Fibroblast of skin of scalp (primary cell): ENCODE data around the gene MORF4L1.
"Not testable (repeated sequence)": the region's sequence is repeated elsewhere in the genome, so short reads cannot be mapped to it uniquely, and the experiment has no call there.

Experiments used
- DNase-seq: peaks from one replicate; pipeline ENCODE4 v3.0.0-alpha.2; 2013

The MORF4L1 gene

DNA sequence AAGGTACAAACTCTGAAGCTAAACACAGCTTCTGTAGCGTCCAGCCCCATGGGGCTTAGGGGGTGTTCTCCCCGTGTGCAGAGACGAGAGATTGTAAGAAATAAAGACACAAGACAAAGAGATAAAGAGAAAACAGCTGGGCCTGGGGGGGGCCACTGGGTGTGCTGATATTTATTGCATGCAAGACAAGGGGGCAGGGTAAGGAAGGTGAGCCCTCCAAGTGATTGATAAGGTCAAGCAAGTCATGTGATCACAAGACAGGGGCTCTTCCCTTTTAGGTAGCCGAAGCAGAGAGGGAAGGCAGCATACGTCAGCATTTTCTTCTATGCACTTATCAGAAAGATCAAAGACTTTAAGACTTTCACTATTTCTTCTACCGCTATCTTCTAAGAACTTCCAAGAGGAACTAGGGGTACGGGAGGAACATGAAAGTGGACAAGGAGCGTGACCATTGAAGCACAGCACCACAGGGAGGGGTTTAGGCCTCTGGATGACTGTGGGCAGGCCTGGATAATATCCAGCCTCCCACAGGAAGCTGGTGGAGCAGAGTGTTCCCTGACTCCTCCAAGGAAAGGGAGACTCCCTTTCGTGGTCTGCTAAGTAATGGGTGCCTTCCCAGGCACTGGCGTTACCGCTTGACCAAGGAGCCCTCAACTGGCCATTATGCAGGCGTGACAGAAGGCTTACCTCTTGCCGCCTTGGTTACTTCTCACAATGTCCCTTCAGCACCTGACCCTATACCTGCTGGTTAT, 29.8 kb downstream of the MORF4L1 start:
- not testable (repeated sequence) for DNase-seq

DNA sequence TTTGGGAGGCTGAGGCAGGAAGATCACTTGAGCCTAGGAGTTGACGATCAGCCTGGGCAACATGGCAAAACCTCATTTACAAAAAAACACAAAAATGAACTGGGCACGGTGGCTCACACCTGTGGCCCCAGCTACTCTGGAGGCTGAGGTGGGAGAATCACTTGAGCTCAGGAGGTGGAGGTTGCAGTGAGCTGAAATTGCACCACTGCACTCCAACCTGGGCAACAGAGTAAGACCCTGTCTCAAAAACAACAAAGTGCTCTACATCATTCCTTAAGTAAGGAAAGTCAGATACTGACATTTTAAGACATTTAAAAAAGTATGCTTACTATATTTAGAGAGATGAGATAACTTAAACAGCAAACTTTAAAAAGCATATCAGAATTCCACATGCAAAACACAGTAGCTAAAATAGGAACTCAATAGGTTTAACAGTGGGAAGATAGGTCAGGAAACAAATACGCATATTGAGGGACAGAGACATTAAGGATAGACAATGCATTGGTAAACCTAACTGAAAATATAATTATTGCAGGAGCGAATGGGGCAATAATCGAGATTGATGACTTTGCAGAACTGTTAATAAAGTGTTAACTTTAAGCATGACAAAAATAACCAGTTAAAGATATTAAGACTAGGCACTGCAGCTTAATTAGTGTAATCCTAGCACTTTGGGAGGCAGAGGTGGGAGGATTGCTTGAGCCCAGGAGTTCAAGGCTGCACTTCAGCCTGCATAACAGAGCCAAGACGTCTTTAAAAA, 32.1 kb downstream of the MORF4L1 start:
- no peak for DNase-seq

DNA sequence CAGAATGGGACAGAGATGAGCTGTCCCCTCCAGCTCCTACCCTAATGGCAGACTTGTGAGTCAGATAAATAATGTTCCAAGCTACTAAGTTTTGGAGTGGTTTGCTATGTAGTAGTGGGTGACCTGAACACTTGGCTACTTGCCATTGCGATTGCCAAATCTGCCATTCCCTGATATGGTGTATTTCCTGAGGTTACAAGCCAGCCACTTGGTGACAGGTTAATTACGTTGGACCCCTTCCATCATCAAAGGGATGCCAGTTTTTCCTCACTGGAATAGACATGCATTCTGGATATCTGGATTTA, 33.6 kb downstream of the MORF4L1 start:
- peak; percentile 86 for DNase-seq

DNA sequence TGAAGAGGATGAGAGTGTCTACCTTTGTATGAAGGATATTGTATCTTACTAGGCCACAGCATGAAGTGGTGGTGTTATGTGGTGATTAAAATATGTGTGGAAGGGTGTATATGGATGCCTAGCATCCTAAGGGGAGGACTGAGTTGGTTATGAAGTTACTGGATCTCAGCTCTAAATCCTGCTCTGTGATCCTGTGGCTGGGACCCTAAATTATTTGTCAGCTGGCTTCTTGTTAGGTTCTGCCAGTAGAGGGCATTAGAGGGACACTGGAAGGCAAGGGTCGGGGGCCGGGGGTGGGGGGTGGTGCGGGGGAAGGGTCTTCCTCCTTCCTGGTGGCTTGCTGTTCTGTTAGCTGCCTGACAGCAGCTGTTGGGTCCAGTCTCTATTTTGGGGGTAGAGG, 34.9 kb downstream of the MORF4L1 start:
- peak; percentile 22 for DNase-seq

DNA sequence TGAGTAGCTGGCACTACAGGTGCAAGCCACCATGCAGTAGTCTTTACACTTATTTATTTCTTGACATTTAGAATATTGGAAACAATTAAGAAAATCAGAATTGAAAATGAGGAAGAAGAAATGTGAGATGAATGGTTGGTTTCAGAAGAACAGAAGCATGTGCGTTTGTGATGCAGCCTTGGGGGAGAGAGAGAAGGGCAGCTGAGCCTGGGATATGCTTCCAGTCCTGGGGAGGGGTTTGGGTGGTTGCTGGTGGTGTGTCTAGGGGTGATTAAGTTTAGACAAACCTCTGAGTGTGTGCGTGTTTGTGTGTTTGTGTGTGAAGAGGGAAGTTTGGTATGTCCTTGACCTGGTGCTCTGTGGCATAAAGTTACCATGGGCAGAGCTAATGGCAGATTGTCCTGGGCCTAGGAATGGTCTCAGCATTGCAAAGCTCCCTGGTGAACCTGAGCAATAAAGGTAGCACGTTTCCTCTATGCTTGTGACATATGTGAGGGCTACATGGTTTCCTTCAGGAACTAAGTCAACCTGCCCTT, 36.5 kb downstream of the MORF4L1 start:
- DNase-seq = no peak

DNA sequence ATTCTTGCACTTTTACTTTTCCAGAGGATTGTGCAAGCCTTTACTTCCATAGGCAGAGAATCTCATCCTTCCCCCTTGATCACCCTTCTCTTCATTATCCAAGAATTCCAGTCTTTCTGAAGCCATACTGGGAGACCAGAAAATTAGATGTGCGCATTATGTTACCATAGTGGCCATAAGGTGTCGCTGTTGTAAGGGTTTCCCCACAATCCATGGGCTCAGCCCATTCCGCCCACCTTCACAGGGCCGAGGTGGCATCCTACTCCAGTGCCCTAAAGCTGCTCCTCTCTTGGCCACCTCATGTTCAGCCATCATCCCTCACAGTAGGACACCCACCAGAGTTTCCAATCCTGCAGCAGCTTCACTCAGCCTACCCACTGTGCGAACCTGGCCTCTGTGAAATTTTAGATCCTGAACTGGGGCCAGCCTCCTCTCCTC, 37.1 kb downstream of the MORF4L1 start:
- DNase-seq = peak; percentile 42

DNA sequence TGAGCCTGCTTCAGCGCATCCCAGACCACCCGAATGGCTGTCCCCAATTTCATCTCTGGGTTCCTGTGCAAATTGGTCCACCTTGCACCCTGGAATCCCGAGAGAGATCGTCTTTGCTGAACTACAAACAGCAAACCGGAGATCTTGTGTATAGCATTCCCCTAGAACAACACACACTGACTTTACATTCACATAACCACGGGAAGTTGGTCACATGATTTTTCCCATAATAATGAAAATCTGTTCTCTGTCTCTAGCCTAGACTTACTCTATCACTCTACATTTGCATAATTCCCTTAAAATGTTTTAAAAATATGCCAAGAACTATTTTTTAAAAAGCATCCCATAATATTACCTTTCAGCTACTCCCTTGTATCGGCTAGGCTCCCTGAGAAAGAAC, 37.6 kb downstream of the MORF4L1 start:
- DNase-seq = no peak

DNA sequence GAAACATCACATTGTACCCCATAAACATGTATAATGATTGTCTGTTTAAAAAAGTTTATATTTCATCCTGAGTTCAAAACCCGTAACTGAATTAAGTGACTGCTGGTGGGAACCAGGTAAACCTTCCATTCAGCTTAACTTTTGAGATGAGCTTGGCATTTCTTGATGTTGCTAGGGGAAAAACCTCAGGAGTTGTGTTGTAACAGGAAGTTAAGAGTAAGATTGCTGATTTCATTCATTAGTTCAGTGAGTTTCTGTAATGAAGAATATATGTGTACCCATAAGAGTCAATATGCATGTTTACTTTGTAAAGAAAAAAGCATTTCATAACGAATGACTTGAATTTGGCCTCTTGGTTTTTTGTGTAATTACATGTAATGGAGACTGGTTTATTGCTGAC, 39.6 kb downstream of the MORF4L1 start:
- no peak for DNase-seq

DNA sequence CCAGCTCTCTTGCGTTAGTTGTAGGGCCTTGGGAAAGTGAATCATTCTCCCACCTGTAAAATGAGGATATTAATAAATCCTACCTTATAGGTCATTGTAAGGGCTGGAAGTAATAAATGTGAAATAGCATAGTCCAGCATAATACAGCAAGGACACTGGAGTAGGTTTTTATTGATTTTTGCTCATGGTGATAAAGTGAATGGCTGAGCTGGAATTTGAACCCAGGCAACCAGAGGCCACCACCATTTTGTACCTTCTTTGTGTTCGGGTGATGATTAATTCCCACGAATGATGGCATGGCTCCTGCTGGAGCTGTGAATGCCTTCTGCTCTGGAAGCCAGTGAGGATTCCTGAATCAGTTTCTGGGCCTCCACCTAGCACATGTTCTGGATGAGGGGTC, 40.3 kb downstream of the MORF4L1 start:
- no peak for DNase-seq

DNA sequence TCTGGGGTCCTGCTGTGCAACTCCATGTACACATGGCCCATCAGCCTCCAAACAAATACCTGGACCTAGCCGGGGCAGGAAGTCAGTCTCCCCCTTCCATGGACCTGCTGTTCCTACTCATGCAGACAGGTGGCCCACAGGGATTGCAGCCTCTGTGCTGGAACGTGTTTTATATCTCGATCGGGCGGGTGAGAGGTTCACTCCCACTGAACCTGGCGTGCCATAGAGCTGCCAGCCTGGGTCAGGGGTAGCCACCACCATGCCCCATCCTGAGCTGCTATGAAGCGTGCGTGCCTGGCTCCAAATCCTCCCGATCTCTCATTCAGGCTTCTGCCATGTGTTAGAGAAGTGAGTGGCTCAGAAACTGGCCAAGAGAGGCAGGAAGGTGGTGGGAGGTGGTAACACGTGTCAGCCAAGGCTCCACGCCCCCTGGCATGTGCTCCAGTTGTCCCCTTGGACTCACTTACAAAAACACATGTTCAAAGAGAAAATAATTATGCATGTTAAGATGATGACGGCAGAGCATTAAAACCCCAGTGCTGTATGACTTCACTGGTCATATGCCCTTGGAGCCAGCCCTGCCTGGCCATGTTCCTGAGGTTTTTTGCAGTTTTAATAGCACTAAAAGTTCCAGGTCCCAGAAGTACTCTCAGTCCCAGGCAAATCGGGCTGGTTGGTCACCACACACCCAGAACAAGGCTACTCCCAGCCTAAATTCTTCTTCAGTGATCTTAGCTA, 41.5 kb downstream of the MORF4L1 start:
- DNase-seq = no peak

DNA sequence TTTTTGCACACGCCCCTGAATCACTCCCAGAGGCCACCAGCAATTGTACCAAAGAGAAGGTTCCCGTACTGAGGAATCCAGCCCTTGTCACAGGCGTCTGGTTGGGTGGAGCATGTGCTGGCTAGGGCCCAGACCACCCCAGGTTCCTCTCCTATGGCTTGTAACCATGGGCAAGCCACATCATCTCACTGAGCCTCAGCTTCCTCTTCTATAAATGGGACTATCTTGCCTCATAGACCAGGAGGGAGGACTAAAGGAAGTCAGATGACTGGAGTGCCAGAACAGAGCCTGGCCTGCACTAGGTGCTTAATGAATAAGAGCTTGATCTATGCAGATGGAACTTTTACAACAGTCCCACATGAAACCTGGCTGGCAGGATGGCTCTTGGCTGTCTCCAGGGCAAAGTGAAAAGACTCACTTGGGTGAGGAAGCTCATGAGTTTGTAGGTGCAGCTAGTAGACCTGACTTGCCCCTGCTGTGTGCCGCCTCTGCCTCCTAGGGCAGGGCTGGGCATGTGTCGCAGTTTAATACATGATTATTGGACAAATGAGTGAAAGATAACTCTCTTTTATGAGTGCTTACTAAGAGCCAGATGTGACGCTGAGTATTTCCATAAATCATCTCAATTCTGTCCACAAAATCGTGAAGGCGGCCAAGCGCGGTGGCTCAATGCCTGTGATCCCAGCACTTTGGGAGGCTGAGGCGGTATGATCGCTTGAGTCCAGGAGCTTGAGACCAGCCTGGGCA, 42.8 kb downstream of the MORF4L1 start:
- peak; percentile 43 for DNase-seq

DNA sequence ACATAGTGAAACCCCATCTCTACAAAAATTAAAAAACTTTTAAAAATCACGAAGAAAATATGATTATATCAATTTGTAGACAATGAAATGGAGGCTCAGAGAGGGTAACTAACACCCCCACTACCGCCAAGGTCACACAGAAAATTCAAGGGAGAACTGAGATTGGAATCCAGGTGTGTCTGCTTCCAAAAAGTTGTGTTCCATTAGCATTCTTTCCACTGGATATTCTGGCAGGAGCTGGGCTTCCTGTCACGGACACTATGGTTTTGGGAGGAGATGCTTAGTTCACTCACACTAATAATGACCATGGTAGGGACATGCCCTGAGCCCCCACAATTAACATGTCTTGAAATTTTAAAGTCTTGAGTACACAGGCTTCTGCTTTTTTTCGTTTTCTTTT, 43.4 kb downstream of the MORF4L1 start:
- no peak for DNase-seq

DNA sequence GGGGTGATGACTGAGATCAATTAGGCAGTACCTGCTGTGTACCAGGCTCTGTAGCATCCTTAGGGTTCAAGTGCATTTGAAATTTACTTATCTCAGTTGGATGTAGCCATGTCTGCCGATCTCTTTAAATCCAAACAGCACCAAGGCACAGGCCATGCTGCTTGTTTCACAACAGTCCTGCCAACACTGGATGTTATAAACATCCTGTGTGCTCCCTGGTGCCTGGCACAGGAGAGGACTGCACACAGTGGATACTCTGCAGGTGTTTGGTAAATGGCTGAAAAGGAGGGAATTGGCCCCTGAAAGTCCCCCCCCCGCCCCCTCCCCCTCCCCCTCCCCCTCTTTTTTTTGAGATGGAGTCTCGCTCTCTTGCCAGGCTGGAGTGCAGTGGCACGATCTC, 45.2 kb downstream of the MORF4L1 start:
- DNase-seq = no peak

DNA sequence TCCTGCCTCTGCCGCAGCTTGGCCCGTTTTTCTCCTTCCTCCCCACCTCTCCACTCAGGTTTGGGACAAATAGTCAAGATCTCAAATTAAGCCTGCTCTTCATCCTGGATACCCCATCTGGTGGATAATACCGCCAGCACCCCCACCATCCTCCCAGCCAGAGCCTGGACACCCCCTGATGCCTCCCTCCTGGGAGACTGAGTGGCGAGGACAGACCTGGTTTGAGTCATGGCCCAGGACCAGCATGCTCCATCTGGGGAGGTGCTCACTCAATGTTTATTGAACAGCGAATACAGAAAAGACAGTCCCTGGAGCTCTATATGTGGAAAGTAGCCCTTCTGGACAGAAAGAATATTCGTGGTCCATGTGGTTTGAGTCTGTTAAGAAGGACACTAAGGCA, 48.8 kb downstream of the MORF4L1 start:
- DNase-seq = no peak

DNA sequence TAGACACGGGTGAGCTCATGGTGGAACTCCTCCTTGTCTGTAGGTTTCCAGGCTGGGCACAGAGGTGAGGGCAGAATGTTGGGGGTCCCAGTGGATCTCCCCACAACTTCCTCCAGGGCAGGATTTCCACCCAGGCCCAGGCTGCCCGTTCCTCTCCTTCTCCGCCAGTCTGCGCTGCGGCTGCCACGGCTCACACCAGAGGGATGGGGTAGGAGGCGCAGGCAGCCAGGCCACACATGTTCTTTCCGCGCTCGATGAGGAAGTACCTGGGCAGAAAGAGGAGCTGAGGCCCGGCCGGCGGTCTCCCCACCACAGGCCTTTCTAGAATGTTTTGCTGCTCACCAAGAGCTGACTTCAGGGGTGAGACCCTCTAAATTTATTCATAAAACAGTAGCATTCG, 49.2 kb downstream of the MORF4L1 start:
- no peak for DNase-seq

DNA sequence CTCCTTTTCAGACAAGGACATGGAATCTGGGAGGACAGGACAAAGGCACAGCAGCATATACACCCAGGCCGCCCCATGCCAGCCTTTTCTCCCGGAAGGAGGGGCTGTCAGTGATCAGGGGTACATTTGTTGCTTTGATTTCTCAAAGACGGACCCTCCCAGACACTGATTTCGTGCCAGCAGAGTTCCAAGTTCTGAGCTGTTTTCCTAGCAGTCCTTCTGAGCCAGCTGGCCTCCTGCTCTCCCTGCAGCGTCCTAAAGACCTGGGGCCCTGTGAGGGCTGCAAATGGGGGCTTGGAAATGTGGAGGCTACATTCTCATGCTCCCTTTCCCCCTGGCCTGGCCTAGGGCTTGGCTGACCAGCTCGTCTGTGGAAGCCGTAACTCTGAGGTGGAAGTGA, 49.8 kb downstream of the MORF4L1 start:
- DNase-seq = no peak

DNA sequence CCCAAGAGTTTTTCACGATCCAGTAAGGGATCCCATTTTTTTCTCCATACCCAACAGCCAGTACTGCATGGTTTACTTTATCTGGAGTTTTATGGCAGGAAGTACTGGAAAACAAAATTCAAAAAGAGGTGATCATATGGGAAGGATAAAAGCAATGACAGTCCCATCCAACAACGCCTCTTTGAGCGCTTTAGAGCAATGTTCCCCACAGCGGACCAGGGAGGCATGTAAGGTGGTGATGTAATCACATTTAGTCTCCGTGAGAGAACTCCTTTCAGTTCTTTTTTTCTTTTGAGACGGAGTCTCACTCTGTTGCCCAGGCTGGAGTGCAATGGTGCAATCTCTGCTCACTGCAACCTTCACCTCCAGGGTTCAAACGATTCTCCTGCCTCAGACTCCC, 50.3 kb downstream of the MORF4L1 start:
- no peak for DNase-seq

DNA sequence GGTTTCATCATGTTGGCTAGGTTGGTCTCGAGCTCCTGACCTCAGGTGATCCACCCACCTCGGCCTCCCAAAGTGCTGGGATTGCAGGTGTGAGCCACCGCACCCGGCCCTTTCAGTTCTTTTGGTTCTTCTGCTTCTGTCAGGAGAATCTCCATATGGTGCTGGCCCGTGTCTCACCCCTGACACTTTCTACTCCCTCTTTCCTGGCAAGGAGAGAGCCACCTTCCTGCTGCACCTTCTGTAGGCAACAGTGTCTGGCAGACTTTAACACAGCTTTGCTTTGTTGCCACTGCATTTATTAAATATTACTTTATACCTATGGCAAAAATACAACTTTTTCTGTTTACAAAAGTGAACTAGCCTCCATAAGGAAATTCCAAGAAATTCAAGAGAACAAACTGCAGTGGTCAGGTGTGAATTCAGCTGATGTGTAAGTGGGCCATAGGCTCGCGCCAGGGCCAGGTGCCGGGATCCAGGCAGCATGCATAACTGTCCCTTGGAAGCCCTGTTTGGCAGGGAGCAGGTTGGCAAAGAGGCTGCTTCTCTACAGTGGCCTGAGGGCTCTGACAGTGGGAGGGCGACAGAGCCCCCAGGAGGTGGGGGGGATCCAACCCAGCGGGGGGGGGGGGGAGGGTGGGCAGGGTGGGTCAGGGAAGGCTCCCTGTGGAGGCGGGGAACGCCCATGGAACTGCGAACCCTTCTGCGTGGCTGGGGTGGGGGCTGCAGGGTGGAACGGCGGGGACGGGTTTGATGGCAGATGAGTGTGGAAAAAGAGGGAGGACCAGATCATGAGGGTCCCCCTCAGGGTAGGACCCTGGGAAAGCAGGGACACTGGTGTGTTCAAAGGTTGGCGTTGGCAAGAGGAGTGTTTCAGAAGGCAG, 51.0 kb downstream of the MORF4L1 start:
- no peak for DNase-seq

DNA sequence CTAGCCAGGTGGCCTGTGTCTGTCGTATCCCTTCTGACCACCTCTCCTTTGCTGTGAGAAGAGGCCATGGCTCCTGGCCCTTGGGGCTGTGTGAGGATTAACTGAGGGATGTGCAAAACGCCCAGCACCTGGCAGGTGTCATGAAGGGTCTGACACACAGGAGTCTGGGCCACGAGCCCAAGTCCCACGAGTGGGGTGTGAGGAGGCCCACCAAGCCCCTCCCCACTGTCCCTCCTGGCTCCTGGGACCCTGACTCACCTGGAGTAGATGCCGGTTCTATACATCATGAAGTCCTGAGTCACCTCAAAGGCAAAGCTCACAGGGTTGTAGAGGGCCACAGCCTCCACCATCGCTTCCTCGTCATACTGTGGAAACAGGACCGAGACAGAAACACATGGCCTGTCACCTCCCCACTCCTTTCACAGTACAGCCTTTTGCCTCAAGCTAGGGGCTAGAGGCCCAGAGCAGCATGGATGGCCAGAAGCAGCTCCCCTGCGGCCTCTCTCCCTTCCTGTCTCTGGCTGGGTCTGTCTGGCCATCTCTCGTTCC, 52.5 kb downstream of the MORF4L1 start:
- no peak for DNase-seq

DNA sequence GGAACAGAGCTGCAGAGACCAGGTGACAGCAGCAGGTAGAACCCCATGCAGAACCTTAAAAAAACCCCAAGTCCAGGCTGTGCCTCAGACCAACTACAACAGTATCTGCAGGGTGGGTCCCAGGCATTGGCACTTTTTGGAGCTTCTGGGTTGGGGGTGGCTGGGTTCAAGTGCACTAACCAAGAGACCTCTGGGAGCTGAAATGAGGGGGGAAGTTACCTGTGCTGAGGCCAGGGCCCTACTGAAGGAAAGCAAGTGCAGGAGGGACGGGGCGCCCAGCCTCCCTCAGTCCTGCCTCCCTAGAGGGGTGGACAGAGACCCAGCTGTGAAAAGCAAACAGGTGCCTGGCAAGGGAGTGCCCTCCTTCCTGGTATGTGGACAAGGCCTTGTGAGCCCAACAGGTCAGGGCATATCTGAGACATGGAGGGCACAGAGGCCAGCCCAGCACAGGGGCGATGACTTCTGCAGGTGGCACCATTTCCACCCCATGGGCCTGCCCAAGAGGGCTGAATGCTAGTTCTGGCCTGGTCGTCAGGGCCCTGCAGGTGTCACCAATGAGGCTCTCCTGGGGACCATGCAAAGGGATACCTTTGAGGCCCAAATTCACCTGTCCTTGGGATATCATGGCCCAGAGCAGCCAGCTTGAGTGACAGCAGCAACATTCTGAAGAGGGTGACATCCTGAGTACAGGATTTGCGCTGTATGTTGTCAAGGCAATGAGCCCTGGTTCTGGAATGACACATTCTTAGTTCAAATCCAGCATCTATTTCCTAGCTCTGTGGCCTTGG, 53.5 kb downstream of the MORF4L1 start:
- no peak for DNase-seq
